Neural crest cell (in vitro differentiated cells): ENCODE measurements around the gene MEPE. TPM values are rescaled to one million over a fixed set of nuclear protein-coding genes. Genes with fewer than 3 reads are reported as not detected.

Experiments
- DNase-seq: peaks from one replicate; pipeline ENCODE4 v3.0.0; 2021; ENCODE audit warnings: low read depth, mixed read lengths, low spot score
- H3K27ac Mint-ChIP-seq: one replicate; pipeline ENCODE4 v1.8.0; 2021; ENCODE audit warnings: mild to moderate bottlenecking, mixed read lengths; ENCODE audit not compliant: unreplicated experiment
- H3K27me3 Mint-ChIP-seq: 2 replicates; pipeline ENCODE4 v1.8.0; 2021; ENCODE audit warnings: low read depth, mild to moderate bottlenecking, mixed read lengths
- H3K36me3 Mint-ChIP-seq: 2 replicates; pipeline ENCODE4 v1.8.0; 2021; ENCODE audit warnings: low read depth, mild to moderate bottlenecking, mixed read lengths
- H3K4me1 Mint-ChIP-seq: 2 replicates; pipeline ENCODE4 v1.8.0; 2021; ENCODE audit warnings: mixed read lengths
- H3K4me3 Mint-ChIP-seq: one replicate; pipeline ENCODE4 v1.8.0; 2021; ENCODE audit warnings: mild to moderate bottlenecking, mixed read lengths
- H3K9me3 Mint-ChIP-seq: 2 replicates; pipeline ENCODE4 v1.8.0; 2021; ENCODE audit warnings: mixed read lengths
- total RNA-seq: library from RNA; stranded (reverse); gene quantifications from 2 replicates; pipeline ENCODE4 v1.2.1, GENCODE V29; 2021
- TF ChIP-seq, protein P1 (sequence below): fragments of 200-600 bp; sonication (generic); conservative IDR thresholded peaks from 2 replicates; pipeline ENCODE4 v1.5.0; 2021; ENCODE audit warnings: antibody characterized with exemption, mild to moderate bottlenecking

MEPE gene
- total RNA-seq, 1 donor from 2014 or later = not detected

- no peak for DNase-seq
- peak overlapping the region; percentile 86 for H3K27ac Mint-ChIP-seq
- H3K4me1 Mint-ChIP-seq = peaks cover 15% of the 10 kb centered on the region
- H3K36me3 Mint-ChIP-seq = peaks cover 6% of the 10 kb centered on the region
- H3K4me3 Mint-ChIP-seq = no peak overlapping the region
- peaks cover 23% of the 10 kb centered on the region for H3K9me3 Mint-ChIP-seq
- TF ChIP-seq, protein P1, sequence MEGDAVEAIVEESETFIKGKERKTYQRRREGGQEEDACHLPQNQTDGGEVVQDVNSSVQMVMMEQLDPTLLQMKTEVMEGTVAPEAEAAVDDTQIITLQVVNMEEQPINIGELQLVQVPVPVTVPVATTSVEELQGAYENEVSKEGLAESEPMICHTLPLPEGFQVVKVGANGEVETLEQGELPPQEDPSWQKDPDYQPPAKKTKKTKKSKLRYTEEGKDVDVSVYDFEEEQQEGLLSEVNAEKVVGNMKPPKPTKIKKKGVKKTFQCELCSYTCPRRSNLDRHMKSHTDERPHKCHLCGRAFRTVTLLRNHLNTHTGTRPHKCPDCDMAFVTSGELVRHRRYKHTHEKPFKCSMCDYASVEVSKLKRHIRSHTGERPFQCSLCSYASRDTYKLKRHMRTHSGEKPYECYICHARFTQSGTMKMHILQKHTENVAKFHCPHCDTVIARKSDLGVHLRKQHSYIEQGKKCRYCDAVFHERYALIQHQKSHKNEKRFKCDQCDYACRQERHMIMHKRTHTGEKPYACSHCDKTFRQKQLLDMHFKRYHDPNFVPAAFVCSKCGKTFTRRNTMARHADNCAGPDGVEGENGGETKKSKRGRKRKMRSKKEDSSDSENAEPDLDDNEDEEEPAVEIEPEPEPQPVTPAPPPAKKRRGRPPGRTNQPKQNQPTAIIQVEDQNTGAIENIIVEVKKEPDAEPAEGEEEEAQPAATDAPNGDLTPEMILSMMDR = no peak
- no peaks in the 10 kb centered on the region for H3K27me3 Mint-ChIP-seq
Measured at GRCh38 chr4:87819281-87819919, 13.4 kb upstream of the MEPE start.

DNA sequence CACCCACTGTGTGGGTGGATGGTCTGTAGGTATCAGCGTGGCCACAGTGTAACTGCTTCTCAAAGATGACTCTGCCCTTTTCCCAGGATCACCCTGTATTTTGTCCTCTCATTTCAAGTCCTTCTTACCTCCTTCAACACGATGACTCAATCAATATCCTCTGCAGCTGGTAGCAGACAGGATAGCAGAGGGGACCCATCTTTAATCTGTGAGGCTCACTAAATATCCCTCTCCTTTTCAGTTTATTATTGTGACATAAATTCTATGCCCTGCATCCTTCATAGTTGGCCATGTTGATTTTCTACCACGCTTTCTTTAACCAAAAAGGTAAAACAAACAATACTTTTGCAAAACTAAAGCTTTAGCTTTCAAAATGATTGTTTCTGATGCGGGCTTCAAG, 9.6 kb upstream of the MEPE start:
- peaks cover 15% of the 10 kb centered on the region for H3K4me1 Mint-ChIP-seq
- H3K4me3 Mint-ChIP-seq = no peak overlapping the region
- peaks cover 3% of the 10 kb centered on the region for H3K36me3 Mint-ChIP-seq
- no peak overlapping the region for H3K27ac Mint-ChIP-seq
- no peak for DNase-seq
- TF ChIP-seq, protein P1 = no peak
- peaks cover 7% of the 10 kb centered on the region for H3K9me3 Mint-ChIP-seq
- no peaks in the 10 kb centered on the region for H3K27me3 Mint-ChIP-seq

- H3K27me3 Mint-ChIP-seq = no peaks in the 10 kb centered on the region
- TF ChIP-seq, protein P1 = no peak
- H3K36me3 Mint-ChIP-seq = peaks cover 3% of the 10 kb centered on the region
- H3K27ac Mint-ChIP-seq = no peak overlapping the region
- H3K9me3 Mint-ChIP-seq = peaks cover 7% of the 10 kb centered on the region
- peaks cover 15% of the 10 kb centered on the region for H3K4me1 Mint-ChIP-seq
- H3K4me3 Mint-ChIP-seq = no peak overlapping the region
- no peak for DNase-seq
Measured at GRCh38 chr4:87823724-87824123, 9.0 kb upstream of the MEPE start.

DNA sequence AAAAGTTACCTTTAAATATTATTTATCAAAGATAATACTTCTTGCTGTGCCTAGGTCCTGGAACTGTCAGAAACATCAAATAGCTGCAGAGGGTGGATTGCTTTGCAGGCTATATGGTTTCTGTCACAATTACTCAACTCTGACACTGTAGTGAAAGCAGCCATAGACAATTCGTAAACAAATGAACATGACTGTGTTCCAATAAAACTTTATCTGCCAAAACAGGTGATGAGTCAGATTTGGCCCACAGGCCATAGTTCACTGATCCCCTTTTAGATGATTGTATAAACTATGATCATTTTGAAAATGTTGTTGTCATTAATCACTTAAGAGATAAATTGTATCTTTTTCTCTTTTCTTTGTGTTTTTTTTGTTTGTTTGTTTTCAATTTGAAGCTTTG, 8.4 kb upstream of the MEPE start:
- TF ChIP-seq, protein P1 = no peak
- no peak for DNase-seq
- no peak overlapping the region for H3K27ac Mint-ChIP-seq
- H3K9me3 Mint-ChIP-seq = peaks cover 4% of the 10 kb centered on the region
- no peak overlapping the region for H3K4me3 Mint-ChIP-seq
- no peaks in the 10 kb centered on the region for H3K36me3 Mint-ChIP-seq
- H3K4me1 Mint-ChIP-seq = peaks cover 9% of the 10 kb centered on the region
- no peaks in the 10 kb centered on the region for H3K27me3 Mint-ChIP-seq

DNA sequence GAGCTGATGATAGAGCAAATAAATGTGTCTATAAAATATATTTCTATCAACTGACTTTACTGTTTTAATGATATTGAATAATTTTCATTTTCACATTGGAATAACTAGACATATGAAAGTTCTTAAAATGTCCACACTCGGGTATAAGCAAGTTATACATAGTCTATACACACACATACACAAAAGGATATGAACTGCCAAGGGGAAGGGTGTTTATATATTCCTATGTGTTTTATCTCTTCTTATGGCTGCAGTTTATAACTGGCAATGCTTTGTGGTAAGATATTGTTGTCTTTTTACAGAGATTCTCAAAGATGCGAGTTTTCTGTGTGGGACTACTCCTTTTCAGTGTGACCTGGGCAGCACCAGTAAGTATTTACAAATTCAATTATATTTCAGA, 1.6 kb downstream of the MEPE start:
- H3K4me1 Mint-ChIP-seq = peaks cover 13% of the 10 kb centered on the region
- TF ChIP-seq, protein P1 = no peak
- peaks cover 3% of the 10 kb centered on the region for H3K9me3 Mint-ChIP-seq
- no peaks in the 10 kb centered on the region for H3K27me3 Mint-ChIP-seq
- DNase-seq = no peak
- H3K4me3 Mint-ChIP-seq = no peak overlapping the region
- H3K27ac Mint-ChIP-seq = no peak overlapping the region
- H3K36me3 Mint-ChIP-seq = no peaks in the 10 kb centered on the region
